Measurements from ENCODE around the gene NPPC. TPM values are rescaled to one million over a fixed set of nuclear protein-coding genes. Genes with fewer than 3 reads are reported as not detected.

The NPPC gene
- total RNA-seq, 3 donors from 2014 or later (not counting 1 experiment from before 2014, with no cell fraction given), result not detected

- H3K4me3 Mint-ChIP-seq, result no peak overlapping the region
- DNase-seq, result no peak
- Histone ChIP-seq H3K36me3 (ENCODE audit: control insufficient read depth, insufficient read depth, low read length) (no peaks in the 10 kb centered on the region), H3K27ac (ENCODE audit: low read length) (no peak overlapping the region), H3K4me3 (ENCODE audit: low read length) (no peak overlapping the region), H3K4me1 (ENCODE audit: control insufficient read depth, insufficient read depth, low read length) (no peaks in the 10 kb centered on the region), H3K9me3 (ENCODE audit: control insufficient read depth, insufficient read depth, low read length) (no peaks in the 10 kb centered on the region), H3K27me3 (ENCODE audit: control insufficient read depth, insufficient read depth, low read length) (no peaks in the 10 kb centered on the region)
- intact Hi-C loops (cut with micrococcal nuclease), result no loop called here
- H3K4me1 Mint-ChIP-seq, result no peaks in the 10 kb centered on the region
- H3K9me3 Mint-ChIP-seq, result no peaks in the 10 kb centered on the region
- no peak overlapping the region for H3K27ac Mint-ChIP-seq
- H3K27me3 Mint-ChIP-seq (ENCODE audit: low read depth in 2 of 2), result peaks cover 8 to 12% of the 10 kb centered on the region in 2 donors
- TF ChIP-seq, protein P1, sequence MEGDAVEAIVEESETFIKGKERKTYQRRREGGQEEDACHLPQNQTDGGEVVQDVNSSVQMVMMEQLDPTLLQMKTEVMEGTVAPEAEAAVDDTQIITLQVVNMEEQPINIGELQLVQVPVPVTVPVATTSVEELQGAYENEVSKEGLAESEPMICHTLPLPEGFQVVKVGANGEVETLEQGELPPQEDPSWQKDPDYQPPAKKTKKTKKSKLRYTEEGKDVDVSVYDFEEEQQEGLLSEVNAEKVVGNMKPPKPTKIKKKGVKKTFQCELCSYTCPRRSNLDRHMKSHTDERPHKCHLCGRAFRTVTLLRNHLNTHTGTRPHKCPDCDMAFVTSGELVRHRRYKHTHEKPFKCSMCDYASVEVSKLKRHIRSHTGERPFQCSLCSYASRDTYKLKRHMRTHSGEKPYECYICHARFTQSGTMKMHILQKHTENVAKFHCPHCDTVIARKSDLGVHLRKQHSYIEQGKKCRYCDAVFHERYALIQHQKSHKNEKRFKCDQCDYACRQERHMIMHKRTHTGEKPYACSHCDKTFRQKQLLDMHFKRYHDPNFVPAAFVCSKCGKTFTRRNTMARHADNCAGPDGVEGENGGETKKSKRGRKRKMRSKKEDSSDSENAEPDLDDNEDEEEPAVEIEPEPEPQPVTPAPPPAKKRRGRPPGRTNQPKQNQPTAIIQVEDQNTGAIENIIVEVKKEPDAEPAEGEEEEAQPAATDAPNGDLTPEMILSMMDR (IDR thresholded peaks at IDR 0.05), result no peak
- 95% methylated on average over 4 of the region's 4 CpGs for WGBS (ENCODE audit: insufficient coverage)
- ATAC-seq, result no peak
- H3K36me3 Mint-ChIP-seq, result no peaks in the 10 kb centered on the region
Measured at GRCh38 chr2:231939022-231939421, 12.8 kb upstream of the NPPC start.

DNA sequence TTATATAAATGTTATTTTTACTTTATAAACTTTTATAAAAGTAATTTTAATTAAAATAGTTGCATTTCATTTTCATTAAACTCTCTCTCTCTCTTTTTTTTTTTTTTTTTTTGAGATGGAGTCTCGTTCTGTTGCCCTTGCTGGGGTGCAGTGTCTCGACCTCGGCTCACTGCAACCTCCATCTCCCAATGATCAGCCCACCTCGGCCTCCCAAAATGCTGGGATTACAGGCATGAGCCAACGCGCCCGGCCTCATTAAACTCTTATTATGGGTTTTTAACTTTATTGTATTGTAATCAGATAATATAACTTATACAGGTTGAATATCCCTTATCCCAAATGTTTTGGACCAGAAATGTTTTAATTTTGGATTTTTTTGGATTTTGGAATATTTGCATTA is 10.9 kb upstream of the NPPC start:
- H3K27ac Mint-ChIP-seq, result no peak overlapping the region
- DNase-seq, result no peak
- Histone ChIP-seq H3K27ac (ENCODE audit: low read length) (no peak overlapping the region), H3K36me3 (ENCODE audit: control insufficient read depth, insufficient read depth, low read length) (no peaks in the 10 kb centered on the region), H3K9me3 (ENCODE audit: control insufficient read depth, insufficient read depth, low read length) (no peaks in the 10 kb centered on the region), H3K4me3 (ENCODE audit: low read length) (no peak overlapping the region), H3K4me1 (ENCODE audit: control insufficient read depth, insufficient read depth, low read length) (no peaks in the 10 kb centered on the region), H3K27me3 (ENCODE audit: control insufficient read depth, insufficient read depth, low read length) (no peaks in the 10 kb centered on the region)
- no peaks in the 10 kb centered on the region for H3K4me1 Mint-ChIP-seq
- intact Hi-C loops (cut with micrococcal nuclease), result no loop called here
- H3K4me3 Mint-ChIP-seq, result no peak overlapping the region
- 94% methylated on average over 3 of the region's 7 CpGs for WGBS (ENCODE audit: insufficient coverage)
- H3K9me3 Mint-ChIP-seq, result no peaks in the 10 kb centered on the region
- peaks cover 8 to 12% of the 10 kb centered on the region in 2 donors for H3K27me3 Mint-ChIP-seq (ENCODE audit: low read depth in 2 of 2)
- no peaks in the 10 kb centered on the region for H3K36me3 Mint-ChIP-seq
- TF ChIP-seq, protein P1 (IDR thresholded peaks at IDR 0.05), result no peak
- ATAC-seq, result no peak

DNA sequence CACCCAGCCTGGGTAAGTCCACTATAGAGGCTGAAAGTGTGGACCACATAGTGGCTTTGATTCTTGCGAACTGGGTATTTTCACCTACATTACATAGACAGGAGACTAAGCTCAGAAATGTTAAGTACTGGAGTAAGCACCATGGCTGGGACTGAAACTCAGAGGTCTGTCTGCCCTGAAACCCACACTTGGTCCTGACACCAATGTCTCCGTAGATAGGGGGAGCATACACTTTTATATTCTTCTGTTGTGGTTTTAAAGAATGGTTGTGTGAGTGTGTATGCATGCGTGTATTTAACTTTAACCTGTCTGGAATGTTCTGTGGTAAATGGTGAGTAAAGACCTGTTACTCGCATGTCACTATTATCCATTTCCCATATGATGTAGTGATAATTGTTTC is 10.3 kb upstream of the NPPC start:
- Histone ChIP-seq H3K27me3 (ENCODE audit: control insufficient read depth, insufficient read depth, low read length) (no peaks in the 10 kb centered on the region), H3K9me3 (ENCODE audit: control insufficient read depth, insufficient read depth, low read length) (no peaks in the 10 kb centered on the region), H3K4me1 (ENCODE audit: control insufficient read depth, insufficient read depth, low read length) (no peaks in the 10 kb centered on the region), H3K27ac (ENCODE audit: low read length) (no peak overlapping the region), H3K36me3 (ENCODE audit: control insufficient read depth, insufficient read depth, low read length) (no peaks in the 10 kb centered on the region), H3K4me3 (ENCODE audit: low read length) (no peak overlapping the region)
- Mint-ChIP-seq H3K9me3 (no peaks in the 10 kb centered on the region), H3K27ac (no peak overlapping the region), H3K4me3 (no peak overlapping the region), H3K4me1 (no peaks in the 10 kb centered on the region), H3K27me3 (ENCODE audit: low read depth in 2 of 2) (peaks cover 8 to 11% of the 10 kb centered on the region in 2 donors), H3K36me3 (no peaks in the 10 kb centered on the region)
- TF ChIP-seq, protein P1 (IDR thresholded peaks at IDR 0.05), result no peak
- 36% methylated on average over 2 of the region's 4 CpGs for WGBS (ENCODE audit: insufficient coverage)
- DNase-seq (no peak), ATAC-seq (no peak)
- intact Hi-C loops (cut with micrococcal nuclease), result no loop called here

DNA sequence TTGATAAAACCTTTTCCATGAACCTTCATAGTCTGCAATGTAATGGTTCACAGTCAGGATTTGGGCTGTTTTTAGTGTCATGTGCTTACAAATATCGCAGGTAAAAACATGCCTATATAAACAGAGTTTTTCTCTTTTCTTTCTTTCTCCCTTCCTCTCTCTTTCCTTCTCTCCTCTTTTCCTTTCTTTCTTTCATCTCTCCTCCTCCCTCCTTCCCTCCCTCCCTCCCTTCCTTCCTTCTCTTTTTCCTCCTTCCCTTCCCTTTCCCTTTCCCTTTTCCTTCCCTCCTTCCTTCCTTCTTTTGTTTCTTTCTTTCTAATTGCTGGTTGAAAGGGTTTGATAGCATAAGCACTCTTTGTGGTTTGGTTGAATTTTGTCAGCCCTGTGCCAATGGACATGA is 9.6 kb upstream of the NPPC start:
- TF ChIP-seq, protein P1 (IDR thresholded peaks at IDR 0.05), result no peak
- intact Hi-C loops (cut with micrococcal nuclease), result no loop called here
- Mint-ChIP-seq H3K27ac (no peak overlapping the region), H3K9me3 (no peaks in the 10 kb centered on the region), H3K36me3 (no peaks in the 10 kb centered on the region), H3K4me3 (no peak overlapping the region), H3K27me3 (ENCODE audit: low read depth in 2 of 2) (peaks cover 4 to 8% of the 10 kb centered on the region in 2 donors), H3K4me1 (no peaks in the 10 kb centered on the region)
- H3K4me3 ChIP-seq (ENCODE audit: low read length), result no peak overlapping the region
- no peaks in the 10 kb centered on the region for H3K4me1 ChIP-seq (ENCODE audit: control insufficient read depth, insufficient read depth, low read length)
- ATAC-seq (no peak), DNase-seq (no peak)
- no peak overlapping the region for H3K27ac ChIP-seq (ENCODE audit: low read length)
- H3K27me3 ChIP-seq (ENCODE audit: control insufficient read depth, insufficient read depth, low read length), result no peaks in the 10 kb centered on the region
- no peaks in the 10 kb centered on the region for H3K9me3 ChIP-seq (ENCODE audit: control insufficient read depth, insufficient read depth, low read length)
- H3K36me3 ChIP-seq (ENCODE audit: control insufficient read depth, insufficient read depth, low read length), result no peaks in the 10 kb centered on the region
- WGBS (ENCODE audit: insufficient coverage), result 100% methylated on average over 1 of the region's 1 CpG
